CD14-positive monocyte (primary cell): ENCODE results near the gene ETV2. TPM values are rescaled to one million over a fixed set of nuclear protein-coding genes. Genes with fewer than 3 reads are reported as not detected.

ENCODE experiments used
- DNase-seq, 3 donors: peaks; one replicate each; pipeline ENCODE4 v3.0.0-alpha.2; 2011 to 2022
- H2AFZ ChIP-seq: 2 replicates; pipeline ENCODE4 v1.6.0; 2012; ENCODE audit warnings: mild to moderate bottlenecking, low read depth, low read length, inconsistent platforms; ENCODE audit not compliant: insufficient read depth, poor library complexity, severe bottlenecking
- H3K27ac ChIP-seq, 2 donors: 1 replicate in 1 of 2; 2 replicates in 1 of 2; pipeline ENCODE4 v1.5.1; 2012 to 2013; ENCODE audit warnings: low read length in 2 of 2, control low read depth in 1 of 2, inconsistent platforms in 1 of 2, low read depth in 1 of 2, mild to moderate bottlenecking in 1 of 2
- H3K27me3 ChIP-seq, 2 donors: one replicate each; pipeline versions ENCODE4 v1.6.0 to v1.6.1; 2011 to 2013; ENCODE audit warnings: low read length in 2 of 2; ENCODE audit not compliant: control insufficient read depth in 2 of 2, insufficient read depth in 2 of 2
- H3K36me3 ChIP-seq, 2 donors: replicated peaks in 1 of 2; 1 replicate in 1 of 2; 2 replicates in 1 of 2; pipeline versions ENCODE4 v1.5.1 to v1.6.1; 2012 to 2013; ENCODE audit warnings: low read length in 2 of 2, control low read depth in 1 of 2, inconsistent platforms in 1 of 2, mild to moderate bottlenecking in 1 of 2; ENCODE audit not compliant: insufficient read depth in 2 of 2, control insufficient read depth in 1 of 2
- H3K4me1 ChIP-seq, 2 donors: 1 replicate in 1 of 2; 2 replicates in 1 of 2; pipeline versions ENCODE4 v1.5.1 to v1.6.1; 2012 to 2013; ENCODE audit warnings: low read length in 2 of 2, control low read depth in 1 of 2, inconsistent platforms in 1 of 2, mild to moderate bottlenecking in 1 of 2, moderate library complexity in 1 of 2; ENCODE audit not compliant: insufficient read depth in 2 of 2, control insufficient read depth in 1 of 2
- H3K4me2 ChIP-seq: replicated peaks from 2 replicates; pipeline ENCODE3; 2012; ENCODE audit warnings: low read length, moderate library complexity, mild to moderate bottlenecking; ENCODE audit not compliant: poor library complexity, severe bottlenecking; ENCODE audit errors: extremely low read depth
- H3K4me3 ChIP-seq, 3 experiments: fragments of 200-600 bp in 1 of 3; sonication (generic) in 1 of 3; replicated peaks in 1 of 3; 1 replicate in 2 of 3; 2 replicates in 1 of 3; pipeline ENCODE4 v1.5.1; 2011 to 2013; ENCODE audit warnings: low read length in 3 of 3, mild to moderate bottlenecking in 3 of 3, control low read depth in 2 of 3, low read depth in 2 of 3, inconsistent platforms in 1 of 3, moderate library complexity in 1 of 3
- H3K79me2 ChIP-seq: 2 replicates; pipeline ENCODE4 v1.6.0; 2012; ENCODE audit warnings: mild to moderate bottlenecking, control low read depth, inconsistent platforms, low read length, moderate library complexity; ENCODE audit not compliant: insufficient read depth
- H3K9ac ChIP-seq: 2 replicates; pipeline ENCODE4 v1.6.0; 2017; ENCODE audit warnings: low read length, mild to moderate bottlenecking; ENCODE audit not compliant: insufficient read depth, poor library complexity, severe bottlenecking
- H3K9me3 ChIP-seq, 2 donors: replicated peaks in 1 of 2; 1 replicate in 1 of 2; 2 replicates in 1 of 2; pipeline versions ENCODE4 v1.5.1 to v1.6.1; 2012 to 2013; ENCODE audit warnings: low read length in 2 of 2, control low read depth in 1 of 2; ENCODE audit not compliant: control insufficient read depth in 1 of 2, insufficient read depth in 1 of 2
- H4K20me1 ChIP-seq: 2 replicates; pipeline ENCODE4 v1.6.0; 2012; ENCODE audit warnings: mild to moderate bottlenecking, low read length, control low read depth, moderate library complexity; ENCODE audit not compliant: insufficient read depth
- H3K27ac Mint-ChIP-seq, 7 donors: one replicate each; pipeline ENCODE4 v1.8.0; 2020; ENCODE audit warnings: mild to moderate bottlenecking in 7 of 7, mixed read lengths in 7 of 7, moderate library complexity in 6 of 7, inconsistent platforms in 2 of 7
- H3K27me3 Mint-ChIP-seq, 3 donors: one replicate each; pipeline ENCODE4 v1.8.0; 2021 to 2022; ENCODE audit warnings: low read depth in 3 of 3, mild to moderate bottlenecking in 3 of 3, mixed read lengths in 3 of 3, moderate library complexity in 3 of 3, inconsistent platforms in 1 of 3
- H3K36me3 Mint-ChIP-seq, 2 donors: one replicate each; pipeline ENCODE4 v1.8.0; 2020; ENCODE audit warnings: mixed read lengths in 2 of 2, inconsistent platforms in 1 of 2, mild to moderate bottlenecking in 1 of 2
- H3K4me1 Mint-ChIP-seq: one replicate; pipeline ENCODE4 v1.8.0; 2020; ENCODE audit warnings: mild to moderate bottlenecking, mixed read lengths
- H3K4me3 Mint-ChIP-seq, 2 donors: one replicate each; pipeline ENCODE4 v1.8.0; 2020; ENCODE audit warnings: mild to moderate bottlenecking in 2 of 2, mixed read lengths in 2 of 2, moderate library complexity in 1 of 2
- H3K9me3 Mint-ChIP-seq, 7 donors: one replicate each; pipeline ENCODE4 v1.8.0; 2020 to 2022; ENCODE audit warnings: mixed read lengths in 7 of 7, mild to moderate bottlenecking in 6 of 7, moderate library complexity in 6 of 7, inconsistent platforms in 2 of 7
- WGBS: methylation state at CpG from one replicate; pipeline ENCODE4 v1.1.5; 2013; ENCODE audit warnings: missing lambda C conversion rate; ENCODE audit not compliant: insufficient coverage; 5-methylcytosine and 5-hydroxymethylcytosine counted together
- intact Hi-C, 2 donors: fragments of 100-400 bp; cut with micrococcal nuclease; formaldehyde crosslinking; loops; one replicate each; pipeline versions ENCODE4 v1.15.0 to v1.15.1; 2023
- polyA plus RNA-seq, 3 donors: library from polyadenylated mRNA; depleted of rRNA in 1 of 3; unstranded in 2 of 3; stranded (reverse) in 1 of 3; fragments of 300-500 nt in 2 of 3; fragments of >200 nt in 1 of 3; fragmentation: Illumina TruSeq in 2 of 3; gene quantifications; 1 replicate in 2 of 3; 2 replicates in 1 of 3; pipeline ENCODE4 v1.2.3, GENCODE V29; 2012 to 2021
- TF ChIP-seq, protein P1 (sequence below): fragments of 200-600 bp; IDR thresholded peaks from one replicate; pipeline ENCODE4 v1.8.0; 2022; ENCODE audit warnings: antibody characterized with exemption, mild to moderate bottlenecking

Gene ETV2
- polyA plus RNA-seq, 3 donors = 0.17 to 0.93 (median 0.82) TPM

DNA sequence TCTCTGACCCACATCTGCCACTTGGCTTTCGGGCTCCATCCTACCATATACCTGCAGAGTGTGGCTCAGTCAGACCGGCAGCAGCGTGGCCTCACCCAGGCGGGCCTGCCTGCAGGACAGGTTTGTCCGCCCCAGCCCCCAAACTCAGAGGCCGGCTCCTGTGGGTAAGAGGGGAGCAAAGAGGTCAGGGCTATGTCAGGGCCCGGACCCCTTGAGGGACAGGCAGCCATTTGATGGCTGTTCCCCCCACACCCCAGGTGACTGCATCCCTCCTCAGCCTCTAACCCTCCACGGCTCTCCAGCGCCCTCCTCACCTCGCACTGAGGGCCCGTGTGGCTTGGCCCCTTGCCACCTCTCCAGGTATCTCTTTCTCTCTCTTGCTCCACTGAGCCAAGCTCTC is 50.5 kb downstream of the ETV2 start:
- H3K36me3 Mint-ChIP-seq = no peaks in the 10 kb centered on the region
- H3K27me3 ChIP-seq = no peaks in the 10 kb centered on the region
- H3K4me2 ChIP-seq = no peak overlapping the region
- intact Hi-C loops = loop anchor here in 1 of 2 donors (5.0 kb wide), 1 partner anchor 240 kb away; no protein-coding TSS in a partner anchor
- H3K4me3 Mint-ChIP-seq = no peak overlapping the region
- no peak for DNase-seq
- H3K79me2 ChIP-seq = no peaks in the 10 kb centered on the region
- no peaks in the 10 kb centered on the region for H3K4me1 Mint-ChIP-seq
- no peaks in the 10 kb centered on the region for H3K36me3 ChIP-seq
- H3K27ac ChIP-seq = no peak overlapping the region
- H4K20me1 ChIP-seq = no peaks in the 10 kb centered on the region
- H3K27ac Mint-ChIP-seq = no peak overlapping the region
- H3K4me3 ChIP-seq = no peak overlapping the region
- no peaks in the 10 kb centered on the region for H3K4me1 ChIP-seq
- TF ChIP-seq, protein P1, sequence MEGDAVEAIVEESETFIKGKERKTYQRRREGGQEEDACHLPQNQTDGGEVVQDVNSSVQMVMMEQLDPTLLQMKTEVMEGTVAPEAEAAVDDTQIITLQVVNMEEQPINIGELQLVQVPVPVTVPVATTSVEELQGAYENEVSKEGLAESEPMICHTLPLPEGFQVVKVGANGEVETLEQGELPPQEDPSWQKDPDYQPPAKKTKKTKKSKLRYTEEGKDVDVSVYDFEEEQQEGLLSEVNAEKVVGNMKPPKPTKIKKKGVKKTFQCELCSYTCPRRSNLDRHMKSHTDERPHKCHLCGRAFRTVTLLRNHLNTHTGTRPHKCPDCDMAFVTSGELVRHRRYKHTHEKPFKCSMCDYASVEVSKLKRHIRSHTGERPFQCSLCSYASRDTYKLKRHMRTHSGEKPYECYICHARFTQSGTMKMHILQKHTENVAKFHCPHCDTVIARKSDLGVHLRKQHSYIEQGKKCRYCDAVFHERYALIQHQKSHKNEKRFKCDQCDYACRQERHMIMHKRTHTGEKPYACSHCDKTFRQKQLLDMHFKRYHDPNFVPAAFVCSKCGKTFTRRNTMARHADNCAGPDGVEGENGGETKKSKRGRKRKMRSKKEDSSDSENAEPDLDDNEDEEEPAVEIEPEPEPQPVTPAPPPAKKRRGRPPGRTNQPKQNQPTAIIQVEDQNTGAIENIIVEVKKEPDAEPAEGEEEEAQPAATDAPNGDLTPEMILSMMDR = no peak
- H3K9ac ChIP-seq = no peak overlapping the region
- H3K9me3 ChIP-seq = no peaks in the 10 kb centered on the region
- WGBS = 93% methylated on average over 7 of the region's 11 CpGs
- no peak overlapping the region for H2AFZ ChIP-seq
- peaks cover 0 to 10% (median 6%) of the 10 kb centered on the region in 3 donors for H3K27me3 Mint-ChIP-seq
- H3K9me3 Mint-ChIP-seq = peaks cover 0 to 5% (median 2%) of the 10 kb centered on the region in 7 donors

- H2AFZ ChIP-seq = no peak overlapping the region
- H3K27ac Mint-ChIP-seq = no peak overlapping the region
- TF ChIP-seq, protein P1 = no peak
- no peak for DNase-seq
- H3K4me3 ChIP-seq = no peak overlapping the region
- H3K9me3 Mint-ChIP-seq = peaks cover 0 to 5% (median 2%) of the 10 kb centered on the region in 7 donors
- no peak overlapping the region for H3K27ac ChIP-seq
- peaks cover 2 to 10% (median 10%) of the 10 kb centered on the region in 3 donors for H3K27me3 Mint-ChIP-seq
- H3K36me3 Mint-ChIP-seq = no peaks in the 10 kb centered on the region
- H3K4me1 ChIP-seq = no peaks in the 10 kb centered on the region
- H4K20me1 ChIP-seq = no peaks in the 10 kb centered on the region
- no peaks in the 10 kb centered on the region for H3K9me3 ChIP-seq
- no peaks in the 10 kb centered on the region for H3K79me2 ChIP-seq
- intact Hi-C loops = loop anchor here in 1 of 2 donors (5.0 kb wide), 1 partner anchor 239 kb away; no protein-coding TSS in a partner anchor
- H3K4me3 Mint-ChIP-seq = no peak overlapping the region
- no peak overlapping the region for H3K9ac ChIP-seq
- no peaks in the 10 kb centered on the region for H3K27me3 ChIP-seq
- no peak overlapping the region for H3K4me2 ChIP-seq
- H3K4me1 Mint-ChIP-seq = no peaks in the 10 kb centered on the region
- WGBS = 35% methylated on average over 2 of the region's 8 CpGs
- no peaks in the 10 kb centered on the region for H3K36me3 ChIP-seq
Measured at GRCh38 chr19:35693422-35693821, 51.9 kb downstream of the ETV2 start.
